B cell (primary cell): ENCODE results near the gene ZNF282. TPM values are rescaled to one million over a fixed set of nuclear protein-coding genes. Genes with fewer than 3 reads are reported as not detected.

ENCODE experiments used
- ATAC-seq: fragments of 200-7000 bp; cut with Tn5 transposase; one replicate; pipeline ENCODE4 v1.10.0; 2021; ENCODE audit warnings: low read depth, mild to moderate bottlenecking, moderate number of reproducible peaks, moderate library complexity
- CTCF ChIA-PET: fragments of 350-600 bp; sonication (Branson Sonifier 250); formaldehyde crosslinking; loops from one replicate; lab custom pipeline; 2021; ENCODE audit warnings: antibody characterized with exemption, inconsistent platforms; lab: Charles Lee
- POLR2A ChIA-PET: fragments of 350-600 bp; sonication (Branson Sonifier 250); formaldehyde crosslinking; loops from one replicate; lab custom pipeline; 2021; ENCODE audit warnings: antibody characterized with exemption; lab: Charles Lee
- DNase-seq: peaks from one replicate; pipeline ENCODE4 v3.0.0; 2013
- H2AFZ ChIP-seq: 2 replicates; pipeline ENCODE4 v1.6.1; 2012; ENCODE audit warnings: mild to moderate bottlenecking, low read depth, low read length; ENCODE audit not compliant: insufficient read depth, poor library complexity, severe bottlenecking
- H3K27ac ChIP-seq, 2 donors: 1 replicate in 1 of 2; 2 replicates in 1 of 2; pipeline ENCODE4 v1.5.1; 2012 to 2013; ENCODE audit warnings: low read length in 2 of 2, mild to moderate bottlenecking in 2 of 2, moderate library complexity in 1 of 2
- H3K27me3 ChIP-seq, 4 experiments: fragments of 200-600 bp in 1 of 4; sonication (generic) in 1 of 4; replicated peaks in 1 of 4; 1 replicate in 2 of 4; 2 replicates in 2 of 4; pipeline versions ENCODE4 v1.6.1 to v1.7.0; 2013 to 2016; ENCODE audit warnings: low read length in 3 of 4, mild to moderate bottlenecking in 2 of 4, mixed read lengths in 1 of 4, moderate library complexity in 1 of 4; ENCODE audit not compliant: insufficient read depth in 4 of 4, control insufficient read depth in 3 of 4; ENCODE audit errors: control extremely low read depth in 1 of 4
- H3K36me3 ChIP-seq, 2 experiments: replicated peaks in 1 of 2; 1 replicate in 1 of 2; 2 replicates in 1 of 2; pipeline versions ENCODE4 v1.6.1 to v1.7.1; 2013; ENCODE audit warnings: low read length in 1 of 2; ENCODE audit not compliant: insufficient read depth in 2 of 2, control insufficient read depth in 1 of 2; ENCODE audit errors: control extremely low read depth in 1 of 2, extremely low read depth in 1 of 2
- H3K4me1 ChIP-seq, 2 donors: fragments of 200-600 bp in 1 of 2; sonication (generic) in 1 of 2; 1 replicate in 1 of 2; 2 replicates in 1 of 2; pipeline versions ENCODE4 v1.5.1 to v1.6.1; 2013 to 2017; ENCODE audit warnings: low read length in 2 of 2; ENCODE audit not compliant: control insufficient read depth in 2 of 2, insufficient read depth in 2 of 2
- H3K4me2 ChIP-seq: replicated peaks from 2 replicates; pipeline ENCODE3; 2012; ENCODE audit warnings: mild to moderate bottlenecking, low read depth, low read length; ENCODE audit not compliant: poor library complexity, severe bottlenecking
- H3K4me3 ChIP-seq, 5 experiments: fragments of 200-600 bp in 1 of 5; sonication (generic) in 1 of 5; 1 replicate in 3 of 5; 2 replicates in 2 of 5; pipeline versions ENCODE4 v1.5.1 to v1.7.0; 2011 to 2016; ENCODE audit warnings: low read length in 4 of 5, mild to moderate bottlenecking in 4 of 5, low read depth in 2 of 5, control low read depth in 1 of 5, moderate library complexity in 1 of 5; ENCODE audit not compliant: insufficient read depth in 1 of 5; ENCODE audit errors: control extremely low read depth in 1 of 5, extremely low read depth in 1 of 5
- H3K79me2 ChIP-seq: fragments of 200-600 bp; sonication (generic); one replicate; pipeline ENCODE4 v1.6.0; 2016; ENCODE audit warnings: low read length; ENCODE audit not compliant: control insufficient read depth, insufficient read depth
- H3K9ac ChIP-seq: fragments of 200-600 bp; sonication (generic); 2 replicates; pipeline ENCODE4 v1.6.1; 2017; ENCODE audit warnings: mild to moderate bottlenecking, low read length, moderate library complexity
- H3K9me3 ChIP-seq, 3 donors: one replicate each; pipeline versions ENCODE4 v1.6.1 to v1.7.1; 2013; ENCODE audit warnings: low read length in 2 of 3; ENCODE audit not compliant: control insufficient read depth in 2 of 3, insufficient read depth in 1 of 3; ENCODE audit errors: control extremely low read depth in 1 of 3
- H4K20me1 ChIP-seq: 2 replicates; pipeline ENCODE4 v1.6.0; 2012; ENCODE audit warnings: mild to moderate bottlenecking, low read length; ENCODE audit not compliant: insufficient read depth, control insufficient read depth, poor library complexity, severe bottlenecking
- H3K27ac Mint-ChIP-seq: one replicate; pipeline ENCODE4 v1.8.0; 2021; ENCODE audit warnings: mixed read lengths
- H3K27me3 Mint-ChIP-seq: one replicate; pipeline ENCODE4 v1.8.0; 2021; ENCODE audit warnings: mixed read lengths
- H3K4me1 Mint-ChIP-seq: one replicate; pipeline ENCODE4 v1.8.0; 2021; ENCODE audit warnings: mixed read lengths
- H3K4me3 Mint-ChIP-seq: one replicate; pipeline ENCODE4 v1.8.0; 2021; ENCODE audit warnings: mixed read lengths
- H3K9me3 Mint-ChIP-seq: one replicate; pipeline ENCODE4 v1.8.0; 2022; ENCODE audit warnings: mixed read lengths; ENCODE audit not compliant: insufficient read depth
- CTCF ChIP-seq: fragments of 200-600 bp; IDR thresholded peaks from one replicate; pipeline ENCODE4 v1.8.0; 2022; ENCODE audit warnings: antibody characterized with exemption, mild to moderate bottlenecking
- EZH2 ChIP-seq: IDR thresholded peaks from 2 replicates; pipeline ENCODE4 v1.6.1; 2012; ENCODE audit warnings: borderline replicate concordance, low read depth, mild to moderate bottlenecking, moderate library complexity, low read length; ENCODE audit not compliant: insufficient read depth, poor library complexity, severe bottlenecking
- WGBS: methylation state at CpG from one replicate; pipeline ENCODE4 v1.1.5; 2013; ENCODE audit warnings: missing lambda C conversion rate; ENCODE audit not compliant: insufficient coverage; 5-methylcytosine and 5-hydroxymethylcytosine counted together
- intact Hi-C: fragments of 100-400 bp; cut with micrococcal nuclease; formaldehyde crosslinking; loops from one replicate; pipeline ENCODE4 v1.10.0; 2022
- polyA plus RNA-seq: library from polyadenylated mRNA; depleted of rRNA; stranded (reverse); fragments of >200 nt; gene quantifications from 2 replicates; pipeline ENCODE4 v1.2.3, GENCODE V29; 2012
- total RNA-seq, 2 donors: library from RNA; stranded (reverse); fragments of 120-200 nt in 1 of 2; gene quantifications; 1 replicate in 1 of 2; 2 replicates in 1 of 2; pipeline versions ENCODE4 v1.2.3 to v1.2.4, GENCODE V29; 2013 to 2022

The ZNF282 gene
- total and polyA plus RNA-seq, 2 donors (not counting 1 experiment from before 2014, with no cell fraction given) = 8.3 to 25.7 TPM

GRCh38 chr7:149154056-149154455 lies 41.3 kb upstream of the ZNF282 start:
- Histone ChIP-seq H3K79me2 (peaks cover 89% of the 10 kb centered on the region), H3K27ac (no peak overlapping the region), H3K36me3 (peaks cover 0 to 19% of the 10 kb centered on the region in 2 experiments), H3K4me3 (no peak overlapping the region), H3K4me2 (no peak overlapping the region), H4K20me1 (peaks cover 55% of the 10 kb centered on the region), H3K9me3 (peaks cover 0 to 3% (median 0%) of the 10 kb centered on the region in 3 donors), H3K4me1 (peaks cover 0 to 5% of the 10 kb centered on the region in 2 donors), H3K9ac (no peak overlapping the region), H3K27me3 (no peaks in the 10 kb centered on the region), H2AFZ (no peak overlapping the region)
- DNase-seq = no peak
- ChIA-PET POLR2A (no interaction called here), CTCF (no interaction called here)
- no peak for TF ChIP-seq CTCF
- no peak for TF ChIP-seq EZH2
- intact Hi-C loops = no loop called here
- H3K4me3 Mint-ChIP-seq = no peak overlapping the region
- ATAC-seq = no peak
- peaks cover 19% of the 10 kb centered on the region for H3K4me1 Mint-ChIP-seq
- no peaks in the 10 kb centered on the region for H3K27me3 Mint-ChIP-seq
- 94% methylated on average over 3 of the region's 11 CpGs for WGBS
- no peaks in the 10 kb centered on the region for H3K9me3 Mint-ChIP-seq
- no peak overlapping the region for H3K27ac Mint-ChIP-seq

- Histone ChIP-seq H3K4me1 (no peaks in the 10 kb centered on the region), H3K27me3 (no peaks in the 10 kb centered on the region), H3K9me3 (no peaks in the 10 kb centered on the region), H3K79me2 (peaks cover 78% of the 10 kb centered on the region), H4K20me1 (peaks cover 41% of the 10 kb centered on the region), H3K27ac (no peak overlapping the region), H3K4me3 (no peak overlapping the region), H3K4me2 (no peak overlapping the region), H2AFZ (no peak overlapping the region), H3K36me3 (peaks cover 2 to 29% of the 10 kb centered on the region in 2 experiments), H3K9ac (no peak overlapping the region)
- DNase-seq (no peak), ATAC-seq (no peak)
- H3K4me3 Mint-ChIP-seq = no peak overlapping the region
- TF ChIP-seq CTCF (no peak), EZH2 (no peak)
- ChIA-PET POLR2A (interaction anchor here (0.7 kb wide), 1 partner anchor 9 kb away, joined by 4 read pairs; no protein-coding TSS in a partner anchor), CTCF (interaction anchor here (1.6 kb wide), 1 partner anchor 10 kb away, joined by 5 read pairs; the partner anchor contains the start of gene ZNF398)
- H3K4me1 Mint-ChIP-seq = peaks cover 12% of the 10 kb centered on the region
- H3K27ac Mint-ChIP-seq = no peak overlapping the region
- no peaks in the 10 kb centered on the region for H3K27me3 Mint-ChIP-seq
- no peaks in the 10 kb centered on the region for H3K9me3 Mint-ChIP-seq
- 95% methylated on average over 5 of the region's 6 CpGs for WGBS
- intact Hi-C loops = no loop called here
Measured at GRCh38 chr7:149156898-149157297, 38.4 kb upstream of the ZNF282 start.
